ENCODE measurements around the gene ULBP2.
"Not testable (repeated sequence)": the region's sequence is repeated elsewhere in the genome, so short reads cannot be mapped to it uniquely, and the experiment has no call there.

Gene ULBP2

DNA sequence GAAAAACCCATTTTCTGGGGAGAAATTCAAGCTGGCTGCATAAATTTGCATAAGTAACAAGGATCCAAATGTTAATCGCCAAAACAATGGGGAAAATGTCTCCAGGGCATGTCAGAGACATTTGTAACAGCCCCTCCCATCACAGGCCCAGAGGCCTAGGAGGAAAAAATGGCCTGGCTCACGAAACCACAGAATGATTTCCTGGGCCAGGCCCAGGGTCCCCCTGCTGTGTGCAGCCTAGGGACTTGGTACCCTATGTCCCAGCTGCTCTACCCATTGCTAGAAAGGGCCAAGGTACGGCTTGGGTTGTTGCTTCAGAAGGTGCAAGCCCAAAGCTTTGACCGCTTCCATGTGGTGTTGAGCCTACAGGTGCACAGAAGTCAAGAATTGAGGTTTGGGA is 33.3 kb upstream of the ULBP2 start:
- DNase-seq (ENCODE audit: low spot score), result not testable (repeated sequence)

DNA sequence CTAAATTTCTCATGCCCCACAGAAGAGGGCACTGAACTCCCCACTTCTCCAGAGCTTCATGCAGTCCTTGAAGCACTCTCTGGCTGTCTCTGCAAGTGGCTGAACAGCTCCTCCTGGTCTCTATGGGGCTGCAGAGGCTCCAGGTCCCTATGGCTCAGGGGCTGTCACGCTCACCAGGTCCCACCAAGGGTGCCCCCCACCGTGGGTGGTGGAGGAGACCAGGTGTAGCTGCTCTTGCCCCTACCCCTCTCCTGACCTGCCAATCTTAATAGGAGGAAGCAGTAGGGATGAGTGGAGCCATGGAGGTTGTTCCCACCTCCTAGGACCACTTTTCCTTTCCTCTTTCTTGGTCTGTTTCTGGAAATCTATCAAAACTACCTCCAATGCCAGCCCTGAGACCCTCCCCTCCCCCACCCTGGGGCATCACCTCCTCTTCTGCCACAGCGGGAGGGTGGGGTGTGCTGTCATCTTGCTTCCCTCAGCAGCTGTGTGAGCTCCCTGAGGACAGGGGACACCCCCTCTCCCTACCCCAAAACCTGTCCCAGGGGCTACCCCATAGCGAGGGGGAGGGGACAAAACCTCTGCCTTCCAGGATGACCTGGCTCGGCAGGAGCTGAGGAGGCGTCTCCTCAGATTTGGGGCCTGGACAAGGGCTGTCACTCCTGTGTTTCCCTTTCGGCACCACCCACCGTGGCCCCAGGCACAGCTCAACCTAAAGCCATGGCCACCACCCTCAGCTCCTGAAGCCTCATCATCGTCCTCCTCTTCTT is 31.9 kb upstream of the ULBP2 start:
- no peak for DNase-seq (ENCODE audit: low spot score)

DNA sequence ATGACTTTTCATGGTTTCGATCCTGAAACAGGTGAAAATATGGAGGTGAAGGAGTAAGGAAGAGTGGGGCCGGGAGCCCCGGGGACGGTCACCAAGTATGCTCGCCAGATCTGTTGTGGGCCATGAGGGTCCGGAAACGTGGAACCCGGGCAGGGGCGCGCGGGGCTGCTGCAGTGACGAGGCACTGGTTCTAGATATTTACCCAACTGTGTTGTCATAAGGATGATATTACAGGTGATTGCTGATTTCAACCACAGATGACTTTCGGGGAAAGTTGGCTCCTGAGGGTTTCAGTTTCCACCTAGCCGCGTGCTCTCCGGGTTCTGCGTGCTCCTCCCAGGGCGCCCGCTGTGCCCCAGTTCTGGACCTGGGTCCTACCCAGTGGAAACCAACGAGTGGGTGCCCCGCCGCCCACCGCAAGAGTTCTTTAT is 31.1 kb upstream of the ULBP2 start:
- DNase-seq (ENCODE audit: low spot score), result no peak

DNA sequence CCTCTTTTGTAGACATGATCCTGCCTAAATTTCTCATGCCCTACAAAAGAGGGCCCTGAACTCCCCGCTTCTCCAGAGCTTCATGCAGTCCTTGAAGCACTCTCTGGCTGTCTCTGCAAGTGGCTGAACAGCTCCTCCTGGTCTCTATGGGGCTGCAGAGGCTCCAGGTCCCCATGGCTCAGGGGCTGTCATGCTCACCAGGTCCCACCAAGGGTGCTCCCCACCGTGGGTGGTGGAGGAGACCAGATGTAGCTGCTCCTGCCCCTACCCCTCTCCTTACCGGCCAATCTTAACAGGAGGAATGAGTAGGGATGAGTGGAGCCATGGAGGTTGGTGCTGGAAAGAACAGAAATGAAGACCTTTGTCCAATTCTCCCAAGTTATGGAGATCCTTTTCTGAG is 29.1 kb upstream of the ULBP2 start:
- not testable (repeated sequence) for DNase-seq (ENCODE audit: low spot score)

DNA sequence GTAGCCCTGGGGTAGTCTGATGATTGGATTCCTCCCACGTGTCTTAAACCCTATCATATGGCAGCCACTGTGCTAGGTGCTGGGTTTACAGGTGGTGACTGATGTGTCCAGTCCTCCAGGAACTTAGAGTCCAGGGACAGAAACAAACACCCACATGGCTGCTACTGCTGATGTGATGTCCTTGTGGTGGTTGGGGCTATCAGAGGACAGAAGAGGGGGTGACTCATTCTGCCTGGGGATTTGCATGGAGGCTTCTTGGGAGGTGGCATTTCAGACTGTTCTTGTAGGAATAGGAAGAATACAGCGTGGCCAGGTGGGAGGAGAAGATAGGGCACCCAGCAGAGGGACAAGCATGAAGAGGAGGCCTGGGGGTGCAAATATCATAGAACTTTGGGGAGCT is 28.7 kb upstream of the ULBP2 start:
- no peak for DNase-seq (ENCODE audit: low spot score)

DNA sequence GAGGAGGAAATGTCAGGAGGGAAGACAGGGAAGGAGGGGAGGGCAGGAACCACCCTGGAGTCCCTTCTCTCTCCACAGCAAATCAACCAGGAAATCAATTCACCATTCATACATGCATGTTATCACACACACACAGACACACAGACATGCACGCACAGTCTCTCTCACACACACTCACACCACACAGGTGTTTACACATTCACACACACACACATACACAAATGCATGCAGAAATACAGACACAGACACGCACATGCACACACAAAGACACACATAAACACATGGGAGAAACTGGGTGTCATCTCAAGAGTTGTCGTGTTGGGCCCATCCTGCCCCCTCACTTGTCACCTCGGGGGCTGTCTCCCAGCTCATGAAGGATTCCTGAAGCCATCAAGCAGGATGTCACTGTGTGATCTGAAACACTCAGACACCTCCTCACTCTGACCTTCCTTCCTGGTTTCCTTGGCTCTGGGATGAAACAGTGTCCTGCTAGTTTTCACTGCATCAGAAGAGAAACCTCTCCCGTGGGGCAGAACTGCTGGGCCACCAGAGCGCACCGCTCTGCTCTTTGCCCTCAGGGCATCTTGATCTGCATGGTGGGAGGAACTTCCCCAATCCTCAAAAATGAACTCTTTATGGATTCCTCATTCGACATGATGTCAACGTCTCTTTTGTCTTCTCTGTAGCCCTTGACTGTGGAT is 28.1 kb upstream of the ULBP2 start:
- no peak for DNase-seq (ENCODE audit: low spot score)

DNA sequence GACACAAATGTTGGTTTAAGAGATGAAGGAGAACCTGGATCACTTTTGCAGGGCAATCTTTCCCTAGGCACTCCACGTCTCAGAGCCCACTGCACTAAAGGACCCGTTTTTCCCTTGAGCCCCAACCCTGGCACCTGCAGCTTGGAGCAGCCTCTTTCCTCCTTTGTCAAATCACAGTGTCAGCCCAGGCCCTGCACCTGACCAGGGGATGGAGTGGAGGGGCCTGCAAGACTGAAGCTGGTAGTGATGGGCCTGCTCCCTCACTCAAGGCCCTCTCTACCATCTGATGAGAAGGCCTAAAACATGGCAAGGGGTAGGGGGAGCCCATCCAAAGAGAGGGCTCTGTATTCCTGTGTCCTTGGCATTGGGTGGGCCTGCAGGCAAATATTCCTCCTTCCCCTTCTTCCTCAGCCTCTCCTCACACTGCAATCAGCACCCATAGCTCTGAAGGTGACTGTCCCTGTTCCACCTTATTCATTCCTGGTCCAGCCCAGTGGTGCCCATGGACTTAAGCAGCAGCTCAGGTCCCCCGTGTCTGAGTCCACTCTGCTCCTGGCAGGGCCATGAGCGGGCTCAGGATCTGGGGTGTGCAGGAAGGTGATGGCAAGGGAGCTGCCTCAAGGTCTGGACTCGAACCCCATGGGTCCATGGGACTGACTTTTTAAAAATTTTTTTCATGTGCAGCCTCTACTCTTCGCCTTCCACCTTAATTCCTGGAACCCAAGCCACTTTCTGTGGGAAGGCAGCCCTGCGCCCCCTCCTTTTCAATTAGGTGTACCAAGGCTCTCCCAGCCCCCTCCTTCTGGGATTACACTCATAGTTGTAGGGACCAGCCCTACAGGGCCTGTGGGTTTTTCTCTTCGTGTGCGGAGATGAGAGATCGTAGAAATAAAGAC is 25.6 kb upstream of the ULBP2 start:
- DNase-seq (ENCODE audit: low spot score), result no peak

DNA sequence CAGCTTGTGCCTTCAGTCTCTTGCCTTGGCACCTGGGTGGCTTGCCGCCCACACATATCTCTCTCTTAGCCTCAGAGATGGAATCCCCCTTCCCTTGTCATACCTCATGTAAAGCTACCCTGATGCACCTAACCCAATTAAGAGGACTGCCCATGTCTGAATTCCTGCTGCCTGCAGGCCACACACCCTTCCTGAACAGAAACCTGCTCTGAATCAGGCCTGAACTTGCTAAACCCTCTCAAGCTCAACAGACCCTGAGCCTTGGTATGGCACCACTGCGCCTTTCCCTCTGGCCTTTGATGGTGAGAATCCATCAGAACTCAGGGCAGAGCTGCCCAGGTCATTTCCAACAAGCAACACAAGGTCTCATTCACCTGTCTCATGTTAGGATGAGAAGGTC is 24.1 kb upstream of the ULBP2 start:
- DNase-seq (ENCODE audit: low spot score), result no peak

DNA sequence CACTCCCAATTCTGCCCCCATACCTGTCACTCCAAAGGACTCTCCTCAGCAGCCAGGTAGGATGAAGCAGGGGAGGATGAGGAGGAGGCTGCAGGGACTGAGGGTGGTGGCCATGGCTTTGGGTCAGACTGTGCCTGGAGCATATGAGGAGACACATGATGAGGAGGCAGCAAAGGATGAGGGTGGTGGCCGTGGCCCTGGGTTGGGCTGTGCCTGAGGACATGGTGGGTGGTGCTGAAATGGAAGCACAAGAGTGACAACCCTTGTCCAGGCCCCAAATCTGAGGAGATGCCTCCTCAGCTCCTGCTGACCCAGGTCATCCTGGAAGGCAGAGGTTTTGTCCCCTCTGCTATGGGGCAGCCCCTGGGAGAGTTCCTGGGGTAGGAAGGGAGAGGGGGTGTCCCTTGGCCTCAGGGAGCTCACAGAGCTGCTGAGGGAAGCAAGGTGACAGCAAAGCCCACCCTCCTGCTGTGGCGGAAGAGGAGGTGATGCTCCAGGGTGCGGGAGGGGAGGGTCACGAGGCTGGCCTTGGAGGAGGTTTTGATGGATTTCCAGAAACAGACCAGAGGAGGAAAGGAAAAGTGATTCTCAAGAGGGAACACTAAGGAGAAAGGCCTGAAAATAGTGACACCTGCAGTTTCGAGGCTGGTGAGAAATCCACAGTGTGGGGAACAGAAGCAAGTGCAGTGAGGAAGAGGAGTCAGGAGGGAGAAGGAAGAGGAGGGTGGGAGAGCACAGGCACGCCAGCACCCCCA is 23.5 kb upstream of the ULBP2 start:
- DNase-seq (ENCODE audit: low spot score), result no peak

DNA sequence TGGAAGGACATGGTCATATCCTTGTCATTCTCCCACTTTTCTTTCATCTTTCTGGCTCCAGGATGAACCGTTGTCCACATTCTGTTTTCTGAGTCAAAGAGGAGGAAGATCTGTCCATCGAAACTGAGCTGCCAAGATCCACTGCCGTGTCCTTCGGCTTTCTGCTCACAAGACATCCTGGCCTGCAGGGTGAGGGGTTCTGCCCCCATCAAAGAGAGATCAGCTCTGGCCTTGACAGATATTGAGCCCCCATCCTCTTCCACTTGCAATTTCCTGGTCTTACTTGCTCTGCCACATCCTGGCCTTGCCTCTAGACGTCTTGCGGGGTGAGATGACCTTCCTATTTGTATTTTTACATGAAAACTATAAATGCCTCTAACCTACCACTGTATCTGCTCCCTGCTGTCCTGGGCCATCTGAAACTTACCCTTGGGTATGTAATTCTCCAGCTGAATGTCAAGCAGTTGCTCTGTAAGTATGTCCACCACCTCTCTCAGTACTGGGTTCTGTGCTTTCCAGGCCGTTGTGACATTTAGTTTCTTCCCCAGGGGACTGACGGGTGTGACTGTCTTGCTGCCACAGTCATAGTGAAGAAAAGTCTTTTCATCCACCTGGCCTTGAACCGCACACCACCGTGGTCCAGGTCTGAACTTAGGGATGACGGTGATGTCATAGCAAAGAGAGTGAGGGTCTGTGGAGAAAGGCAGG is 22.5 kb upstream of the ULBP2 start:
- DNase-seq (ENCODE audit: low spot score), result not testable (repeated sequence)

DNA sequence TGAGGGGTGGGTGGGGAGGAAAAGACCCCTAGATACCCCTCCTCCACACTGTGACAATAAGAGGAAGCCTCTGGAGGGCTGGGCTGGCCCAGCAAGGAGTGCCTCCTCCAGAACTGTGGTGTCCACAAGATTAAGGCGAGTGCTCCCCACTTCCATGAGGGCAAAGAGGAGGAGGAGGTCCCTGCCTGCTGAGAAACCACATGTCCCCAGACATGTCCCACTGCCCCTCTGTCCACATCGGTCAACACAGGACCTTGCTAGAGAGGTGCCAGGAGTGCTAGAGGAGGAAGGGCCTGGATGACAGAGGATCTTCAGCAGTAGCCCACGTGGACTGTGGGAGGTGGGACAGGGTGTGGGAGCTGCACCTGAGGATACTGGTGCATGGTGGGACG is 22.0 kb upstream of the ULBP2 start:
- no peak for DNase-seq (ENCODE audit: low spot score)

DNA sequence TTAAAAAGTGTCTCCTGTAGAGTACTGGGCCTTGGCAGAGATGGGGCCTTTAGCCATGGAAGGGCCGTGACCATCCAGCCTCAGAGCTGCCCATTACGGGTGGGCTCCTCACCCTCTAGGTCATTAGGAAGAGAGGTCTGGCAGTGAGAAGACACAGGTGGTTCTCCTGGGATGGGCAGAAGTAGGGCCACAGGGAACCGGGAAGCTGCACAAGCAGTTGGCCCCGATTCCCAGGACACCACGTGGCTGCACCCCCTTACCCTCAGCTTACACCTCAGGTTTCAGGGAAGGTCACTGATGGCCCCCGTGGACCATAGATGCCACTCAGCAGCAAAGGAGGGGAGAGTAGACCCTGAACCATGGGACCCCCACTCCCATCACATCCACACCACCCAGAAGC is 20.5 kb upstream of the ULBP2 start:
- no peak for DNase-seq (ENCODE audit: low spot score)

DNA sequence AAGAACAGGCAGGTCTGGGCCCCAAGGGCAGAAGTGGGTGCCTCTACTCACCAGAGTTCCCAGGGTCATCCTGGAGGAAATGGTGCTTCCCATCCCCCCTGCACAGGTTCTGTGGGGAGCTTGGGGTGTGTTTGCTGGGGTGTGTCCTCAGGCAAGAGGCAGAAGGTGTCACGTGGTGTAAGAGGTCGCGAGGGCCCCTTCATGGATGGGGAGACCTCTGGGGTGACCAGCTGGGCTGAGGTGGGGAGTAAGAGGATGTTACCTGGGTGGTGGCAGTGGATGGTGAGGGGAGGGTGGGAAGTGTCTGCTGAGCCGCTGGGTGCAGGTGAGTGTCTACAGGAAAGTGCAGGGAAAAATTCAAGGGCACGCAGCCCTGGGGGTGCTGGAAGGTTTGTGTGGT is 19.7 kb upstream of the ULBP2 start:
- not testable (repeated sequence) for DNase-seq (ENCODE audit: low spot score)

DNA sequence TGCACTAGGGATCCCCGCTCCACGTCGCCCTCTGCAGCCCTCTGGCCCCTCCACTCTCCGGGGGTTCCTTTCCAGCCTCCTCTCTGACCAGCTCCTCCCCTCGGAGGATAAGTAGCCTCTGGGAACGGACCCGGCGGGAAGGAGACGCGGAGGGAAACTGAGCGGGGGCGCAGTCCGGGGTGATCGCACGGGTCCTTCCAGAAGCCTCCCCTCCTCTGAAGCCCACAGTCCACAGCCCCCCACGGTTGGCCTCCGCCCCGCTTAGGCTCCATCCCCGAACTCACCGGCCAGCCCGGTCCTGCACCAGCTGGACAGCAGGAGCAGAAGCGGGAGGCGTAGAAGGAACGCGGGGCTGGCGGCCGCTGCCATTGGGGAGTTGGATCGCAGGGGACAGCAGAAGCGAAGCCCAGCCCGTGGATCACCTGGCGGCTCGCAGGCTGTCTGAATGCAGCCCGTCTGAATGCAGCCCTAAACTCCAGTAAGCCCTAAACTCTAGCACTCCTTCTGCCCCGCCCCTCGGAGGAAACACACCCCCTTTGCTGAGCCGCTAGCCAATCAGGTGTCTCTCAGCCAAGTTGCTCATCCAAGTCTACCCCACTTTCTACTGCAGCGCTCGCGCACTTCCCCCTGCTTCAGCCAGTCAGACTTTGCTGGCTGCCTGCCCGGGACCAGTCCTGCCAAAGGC is 19.0 kb upstream of the ULBP2 start, which contains the start of gene RAET1G:
TSS of gene RAET1G (minus strand) at position 480 of the 685 bp plus-strand sequence. CDS start at position 369, 111 bp downstream.
- peak; percentile 59 for DNase-seq (ENCODE audit: low spot score)

DNA sequence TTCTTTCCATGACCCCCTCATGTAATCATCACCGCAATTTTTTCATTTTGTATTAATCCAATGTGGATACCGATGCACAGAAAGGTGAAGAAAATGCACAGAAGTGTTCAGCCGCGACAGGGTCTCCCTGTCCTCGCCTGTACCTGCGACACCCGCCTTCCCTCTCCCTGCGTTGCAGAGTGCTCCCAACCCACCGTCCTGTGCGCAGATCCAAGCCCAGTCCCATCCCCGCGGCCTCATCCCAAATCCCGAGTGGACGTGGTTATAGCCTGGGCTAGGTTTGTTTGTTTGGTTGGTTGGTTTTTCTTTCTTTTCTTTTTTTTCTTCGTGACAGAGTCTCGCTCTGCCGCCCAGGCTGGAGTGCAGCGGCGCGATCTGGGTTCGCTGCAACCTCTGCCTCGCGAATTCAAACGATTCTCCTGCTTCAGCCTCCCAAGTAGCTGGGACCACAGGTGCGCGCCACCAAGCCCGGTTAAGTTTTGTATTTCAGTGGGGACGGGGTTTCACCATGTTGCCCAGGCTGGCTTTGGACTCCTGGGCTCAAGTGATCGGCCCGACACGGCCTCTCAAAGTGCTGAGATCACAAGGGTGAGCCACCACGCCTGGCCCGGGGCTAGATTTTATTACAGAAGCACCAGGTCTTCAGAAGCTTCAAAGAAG is 18.4 kb upstream of the ULBP2 start:
- DNase-seq (ENCODE audit: low spot score), result no peak

DNA sequence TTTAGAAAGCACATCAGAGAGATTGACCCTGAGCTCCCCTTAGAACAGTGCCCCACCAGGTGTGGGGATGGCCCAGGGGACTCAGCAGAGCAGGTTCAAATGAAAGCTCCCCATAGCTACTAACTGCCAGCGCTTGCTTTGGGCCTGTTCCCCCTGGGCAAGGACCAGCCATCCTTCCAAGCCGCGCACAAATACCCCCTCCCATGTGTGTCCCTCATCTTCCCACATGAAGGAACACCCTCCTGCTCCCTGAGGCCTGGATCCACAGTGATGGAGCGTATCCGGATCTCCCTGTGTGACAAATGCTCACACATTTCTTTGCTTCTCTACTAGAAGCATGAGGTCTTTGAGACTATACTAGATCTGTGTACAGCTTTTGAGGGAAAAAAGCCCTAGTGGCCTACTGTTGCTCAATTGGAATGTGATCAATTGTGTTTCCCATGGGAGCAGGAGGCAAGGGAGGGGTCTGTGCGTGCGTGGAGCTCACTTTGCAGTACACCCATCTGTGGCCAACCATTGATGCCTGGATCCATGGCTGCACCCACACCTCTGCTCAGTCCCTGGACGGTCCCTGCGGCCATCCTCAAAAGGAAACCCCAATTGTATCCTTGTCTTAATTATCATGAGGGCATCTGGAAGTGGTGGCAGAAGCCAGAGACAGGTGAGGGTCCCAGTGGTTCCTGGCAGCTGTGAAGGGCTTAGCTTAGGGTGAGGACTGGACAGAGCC is 17.4 kb upstream of the ULBP2 start:
- no peak for DNase-seq (ENCODE audit: low spot score)

DNA sequence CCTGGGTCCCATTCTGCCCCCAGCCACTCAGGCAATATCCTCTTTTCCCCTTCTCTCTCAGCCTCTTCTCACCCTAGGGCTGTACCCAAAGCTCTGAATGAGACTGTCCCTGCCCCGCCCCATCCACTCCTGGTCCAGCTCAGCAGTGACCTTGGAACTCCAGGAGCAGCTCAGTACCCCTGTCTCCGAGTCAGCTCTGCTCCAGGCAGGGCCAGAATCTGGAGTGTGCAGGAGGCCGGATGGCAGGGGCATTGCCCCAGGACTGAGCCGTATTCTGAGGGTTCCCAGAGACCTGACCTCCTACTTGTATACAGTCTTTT is 16.9 kb upstream of the ULBP2 start:
- DNase-seq (ENCODE audit: low spot score), result no peak

DNA sequence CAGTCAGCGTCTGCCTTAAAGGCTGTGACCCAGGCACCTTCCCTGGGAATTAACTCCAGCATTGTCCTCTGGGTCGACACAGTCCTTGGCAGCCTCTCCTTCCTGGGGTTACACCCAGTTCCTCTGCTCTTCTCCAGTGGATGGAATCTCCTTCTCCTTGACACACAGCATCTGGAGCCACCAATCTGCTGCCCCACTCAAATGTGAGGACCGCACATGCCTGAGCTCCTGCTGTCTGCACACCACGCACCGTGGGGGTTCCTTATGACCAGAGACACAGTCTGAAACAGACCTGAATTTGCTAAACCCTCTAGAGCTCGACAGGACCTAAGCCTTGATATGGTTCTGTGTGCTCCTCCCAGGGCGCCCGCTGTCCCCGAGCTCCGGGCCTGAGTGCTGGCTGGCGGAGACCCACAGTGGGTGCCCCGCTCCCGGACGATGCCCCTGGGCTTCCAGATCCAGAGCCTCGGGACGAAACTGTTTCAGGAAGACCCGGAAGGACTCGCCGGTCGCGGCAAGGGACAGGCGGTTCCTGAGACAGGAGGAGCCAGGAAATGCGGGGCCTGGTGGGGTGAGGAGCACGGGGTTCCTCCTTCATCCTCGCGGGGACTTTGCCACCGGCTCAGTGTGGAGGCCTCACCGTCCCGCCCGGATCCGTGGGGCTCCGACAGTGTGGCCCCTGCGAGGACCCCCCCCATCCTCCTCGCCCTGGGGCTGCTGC is 16.4 kb upstream of the ULBP2 start:
- no peak for DNase-seq (ENCODE audit: low spot score)

Data from cerebellar cortex (tissue), 1 donor.